Ishikawa (cell line): ENCODE measurements around the gene POU3F3.

Experiments
- CREB1 ChIP-seq: IDR thresholded peaks from 2 replicates; pipeline ENCODE4 v1.6.1; 2012; ENCODE audit warnings: low read depth
- EP300 ChIP-seq: IDR thresholded peaks from 2 replicates; pipeline ENCODE4 v1.6.1; 2012; ENCODE audit warnings: borderline replicate concordance
- RAD21 ChIP-seq: IDR thresholded peaks from 2 replicates; pipeline ENCODE4 v1.6.1; 2012; ENCODE audit warnings: low read depth
- TAF1 ChIP-seq: IDR thresholded peaks from 2 replicates; pipeline ENCODE4 v1.6.1; 2012; ENCODE audit warnings: low read depth, mild to moderate bottlenecking
- TF ChIP-seq, protein P1 (sequence below): IDR thresholded peaks from 2 replicates; pipeline ENCODE4 v1.6.1; 2012

DNA sequence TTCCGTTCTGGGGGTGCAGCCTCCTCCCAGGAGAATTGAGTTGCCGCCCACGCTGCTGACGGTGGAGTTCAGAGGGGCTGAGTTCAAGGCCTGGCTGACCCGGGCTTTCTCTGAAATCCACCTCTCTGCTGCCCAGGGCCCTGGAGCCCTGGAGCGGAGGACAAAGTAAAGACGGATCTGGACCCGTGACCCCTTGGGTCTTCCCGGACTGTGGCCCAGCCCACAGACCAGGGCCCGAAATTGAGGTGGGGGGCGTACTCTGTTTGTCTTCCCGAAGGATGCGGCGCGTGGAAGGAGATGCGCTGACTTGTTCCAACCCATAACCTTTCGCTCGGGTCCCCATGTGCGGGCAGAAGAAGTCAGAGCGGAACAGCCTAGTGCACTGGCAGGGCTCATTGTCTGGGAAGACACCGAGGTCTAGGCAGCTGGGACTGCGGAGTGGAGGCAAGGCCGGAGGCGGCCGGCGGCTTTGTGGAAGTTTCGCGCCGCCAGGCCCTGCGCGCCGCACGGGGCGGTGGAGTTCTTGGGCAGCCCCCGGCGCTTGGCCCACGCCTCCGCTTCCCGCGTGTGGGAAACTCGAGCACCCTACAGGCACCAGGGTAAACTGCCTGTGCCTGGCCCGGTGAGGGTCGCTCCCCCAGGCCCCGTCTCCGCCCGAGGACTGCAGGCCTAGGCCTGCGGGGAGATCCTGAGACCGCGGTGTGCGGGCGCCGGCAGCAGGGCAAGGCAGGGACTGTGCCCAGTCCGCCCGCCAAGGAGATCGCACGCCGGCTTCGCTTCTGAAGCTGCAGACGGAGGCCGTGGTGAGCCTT, 9.8 kb downstream of the POU3F3 start:
- TF ChIP-seq CREB1 (no peak), EP300 (no peak), RAD21 (no peak), TAF1 (no peak)
- TF ChIP-seq, protein P1, sequence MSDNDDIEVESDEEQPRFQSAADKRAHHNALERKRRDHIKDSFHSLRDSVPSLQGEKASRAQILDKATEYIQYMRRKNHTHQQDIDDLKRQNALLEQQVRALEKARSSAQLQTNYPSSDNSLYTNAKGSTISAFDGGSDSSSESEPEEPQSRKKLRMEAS, result no peak
